ENCODE results near the gene IL10.

IL10 gene

DNA sequence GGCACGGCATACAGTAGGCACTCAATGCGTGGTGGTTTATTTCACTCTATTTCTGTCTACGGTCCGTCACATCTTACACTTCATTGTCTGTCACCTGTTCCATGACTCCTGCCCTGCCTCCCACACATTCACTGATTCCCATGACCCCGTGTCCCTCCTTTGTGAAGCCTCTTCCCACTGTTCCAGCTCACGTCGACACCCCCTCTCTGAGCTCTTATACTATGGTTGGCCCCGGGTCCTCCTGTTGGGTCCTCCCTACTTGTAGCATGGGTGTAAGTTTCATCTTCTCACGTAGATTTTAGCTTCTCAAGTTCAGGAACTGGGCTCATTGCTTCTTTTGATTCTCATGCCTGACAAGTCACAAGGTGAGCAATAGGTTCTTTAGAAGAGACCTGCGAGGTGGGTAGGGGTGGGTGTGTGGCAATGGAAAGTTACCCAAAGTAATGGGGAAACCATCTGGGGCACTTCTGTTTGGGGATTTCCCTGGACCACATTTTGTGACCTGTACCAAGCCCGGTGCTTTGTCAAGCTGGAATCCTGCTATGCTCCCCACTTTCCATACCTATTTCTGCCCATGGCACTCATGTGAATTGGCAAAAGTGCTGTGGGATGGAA is 22.1 kb upstream of the IL10 start:
- no peak overlapping the region for H3K4me3 ChIP-seq (ENCODE audit: low read length)
- no peak for DNase-seq (ENCODE audit: low read depth)
- TF ChIP-seq, protein P1, sequence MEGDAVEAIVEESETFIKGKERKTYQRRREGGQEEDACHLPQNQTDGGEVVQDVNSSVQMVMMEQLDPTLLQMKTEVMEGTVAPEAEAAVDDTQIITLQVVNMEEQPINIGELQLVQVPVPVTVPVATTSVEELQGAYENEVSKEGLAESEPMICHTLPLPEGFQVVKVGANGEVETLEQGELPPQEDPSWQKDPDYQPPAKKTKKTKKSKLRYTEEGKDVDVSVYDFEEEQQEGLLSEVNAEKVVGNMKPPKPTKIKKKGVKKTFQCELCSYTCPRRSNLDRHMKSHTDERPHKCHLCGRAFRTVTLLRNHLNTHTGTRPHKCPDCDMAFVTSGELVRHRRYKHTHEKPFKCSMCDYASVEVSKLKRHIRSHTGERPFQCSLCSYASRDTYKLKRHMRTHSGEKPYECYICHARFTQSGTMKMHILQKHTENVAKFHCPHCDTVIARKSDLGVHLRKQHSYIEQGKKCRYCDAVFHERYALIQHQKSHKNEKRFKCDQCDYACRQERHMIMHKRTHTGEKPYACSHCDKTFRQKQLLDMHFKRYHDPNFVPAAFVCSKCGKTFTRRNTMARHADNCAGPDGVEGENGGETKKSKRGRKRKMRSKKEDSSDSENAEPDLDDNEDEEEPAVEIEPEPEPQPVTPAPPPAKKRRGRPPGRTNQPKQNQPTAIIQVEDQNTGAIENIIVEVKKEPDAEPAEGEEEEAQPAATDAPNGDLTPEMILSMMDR (IDR thresholded peaks at IDR 0.05; ENCODE audit: insufficient read depth, low read depth, low read length, missing control alignments): no peak

DNA sequence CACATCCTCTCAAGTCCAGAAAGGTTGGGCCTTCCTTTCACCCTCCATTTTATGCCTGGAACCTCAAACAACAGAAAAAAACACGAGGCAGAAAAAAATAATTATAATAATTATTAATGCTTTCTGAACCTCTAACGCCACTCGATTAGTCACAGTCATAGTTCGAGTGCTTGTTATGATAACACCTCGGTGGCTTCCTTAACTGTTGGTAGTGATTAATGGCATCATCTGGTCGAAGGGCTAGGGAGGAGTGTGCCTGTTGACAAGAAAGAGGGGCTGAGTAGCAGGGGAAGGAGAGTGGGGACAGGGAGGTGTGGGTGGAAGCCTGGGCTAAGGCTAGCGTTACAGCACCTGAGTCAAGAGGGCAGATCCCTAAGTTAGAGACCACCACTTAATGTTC is 21.3 kb upstream of the IL10 start:
- DNase-seq (ENCODE audit: low read depth): no peak
- no peak overlapping the region for H3K4me3 ChIP-seq (ENCODE audit: low read length)
- TF ChIP-seq, protein P1 (IDR thresholded peaks at IDR 0.05; ENCODE audit: insufficient read depth, low read depth, low read length, missing control alignments): no peak

DNA sequence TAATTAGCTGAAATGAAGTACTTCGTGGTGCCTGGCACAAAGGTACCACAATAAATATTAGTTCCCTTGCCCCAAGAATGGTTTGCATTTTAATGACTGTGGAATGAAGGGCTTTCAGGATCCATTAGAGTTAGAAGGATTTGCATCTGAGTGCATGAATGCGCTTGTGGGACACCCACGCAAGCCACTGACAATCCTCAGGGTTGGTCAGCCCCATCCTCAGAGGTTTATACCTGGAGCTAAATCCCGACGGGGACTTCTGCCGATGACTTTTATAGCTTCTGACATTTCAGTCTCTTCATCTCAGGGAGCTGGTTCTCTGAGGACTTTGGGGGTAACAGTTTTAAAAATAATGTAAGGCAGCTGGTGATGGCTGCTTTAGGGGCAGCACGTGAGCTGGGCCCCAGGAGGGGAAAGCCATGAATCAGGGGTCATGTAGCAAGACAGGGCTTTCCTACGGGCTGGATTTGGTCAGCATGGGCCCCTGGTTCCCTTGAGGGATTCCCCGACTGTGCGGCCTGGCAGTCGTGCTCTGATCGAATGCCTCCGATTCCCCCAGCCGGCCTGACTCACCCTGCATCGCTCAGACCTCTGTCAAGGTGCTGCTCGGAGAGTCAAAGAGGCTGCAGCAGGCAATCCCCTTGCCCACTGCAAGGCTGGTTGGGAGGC is 20.8 kb upstream of the IL10 start:
- TF ChIP-seq, protein P1 (IDR thresholded peaks at IDR 0.05; ENCODE audit: insufficient read depth, low read depth, low read length, missing control alignments): no peak
- no peak overlapping the region for H3K4me3 ChIP-seq (ENCODE audit: low read length)
- no peak for DNase-seq (ENCODE audit: low read depth)

DNA sequence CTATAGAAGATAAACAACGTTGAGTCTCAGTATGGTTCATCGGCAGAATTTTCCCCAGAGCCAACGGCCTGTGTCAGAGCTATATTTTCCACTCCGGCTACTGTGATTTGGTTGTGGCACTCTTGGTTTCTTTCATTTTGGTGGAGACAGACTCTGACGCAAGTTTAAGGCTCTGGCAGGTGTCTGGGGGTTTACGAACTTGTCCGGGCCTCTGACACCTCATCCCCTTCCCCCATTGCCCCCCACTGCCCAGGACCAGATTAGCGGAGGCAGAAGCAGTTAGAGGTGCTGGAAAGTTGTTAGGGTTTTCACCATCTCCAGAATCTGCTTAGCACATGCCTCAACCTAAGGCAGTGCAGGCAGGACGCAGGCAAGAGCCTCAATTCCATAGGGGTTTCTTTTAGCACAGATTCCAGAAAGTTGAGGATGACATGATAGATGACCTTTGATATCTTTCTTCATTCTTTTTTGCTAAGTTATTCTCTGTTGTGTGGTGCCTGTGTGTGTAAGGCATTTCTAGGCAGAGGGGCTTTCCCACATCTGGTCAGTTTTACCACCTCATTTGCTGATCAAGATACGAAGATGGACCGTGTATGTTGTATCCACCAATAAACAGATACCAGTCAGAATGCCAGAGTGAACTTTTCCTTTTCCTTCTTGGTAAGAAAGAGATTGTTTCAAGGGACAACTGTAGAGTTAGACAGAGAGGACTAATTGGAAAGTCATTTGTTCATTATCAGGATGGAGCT is 18.4 kb upstream of the IL10 start:
- TF ChIP-seq, protein P1 (IDR thresholded peaks at IDR 0.05; ENCODE audit: insufficient read depth, low read depth, low read length, missing control alignments): no peak
- no peak for DNase-seq (ENCODE audit: low read depth)
- H3K4me3 ChIP-seq (ENCODE audit: low read length): no peak overlapping the region

DNA sequence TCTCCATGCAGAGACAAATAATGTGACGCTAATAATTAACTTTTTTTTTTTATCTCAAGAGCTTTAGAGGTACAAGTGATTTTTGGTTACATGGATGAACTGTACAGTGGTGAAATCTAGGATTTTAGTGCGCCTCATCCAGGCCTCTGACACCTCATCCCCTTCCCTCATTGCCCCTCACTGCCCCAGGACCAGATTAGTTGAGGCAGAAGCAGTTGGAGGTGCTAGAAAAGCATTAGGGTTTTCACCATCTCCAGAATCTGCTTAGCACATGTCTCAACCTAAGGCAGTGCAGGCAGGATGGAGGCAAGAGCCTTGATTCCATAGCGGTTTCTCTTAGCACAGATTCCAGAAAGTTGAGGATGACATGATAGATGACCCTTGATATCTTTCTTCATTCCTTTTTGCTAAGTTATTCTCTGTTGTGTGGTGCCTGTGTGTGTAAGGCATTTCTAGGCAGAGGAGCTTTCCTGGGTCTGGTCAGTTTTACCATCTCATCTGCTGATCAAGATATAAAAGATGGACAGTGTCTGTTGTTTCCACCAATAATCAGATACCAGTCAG is 16.3 kb upstream of the IL10 start:
- H3K4me3 ChIP-seq (ENCODE audit: low read length): no peak overlapping the region
- TF ChIP-seq, protein P1 (IDR thresholded peaks at IDR 0.05; ENCODE audit: insufficient read depth, low read depth, low read length, missing control alignments): no peak
- no peak for DNase-seq (ENCODE audit: low read depth)

DNA sequence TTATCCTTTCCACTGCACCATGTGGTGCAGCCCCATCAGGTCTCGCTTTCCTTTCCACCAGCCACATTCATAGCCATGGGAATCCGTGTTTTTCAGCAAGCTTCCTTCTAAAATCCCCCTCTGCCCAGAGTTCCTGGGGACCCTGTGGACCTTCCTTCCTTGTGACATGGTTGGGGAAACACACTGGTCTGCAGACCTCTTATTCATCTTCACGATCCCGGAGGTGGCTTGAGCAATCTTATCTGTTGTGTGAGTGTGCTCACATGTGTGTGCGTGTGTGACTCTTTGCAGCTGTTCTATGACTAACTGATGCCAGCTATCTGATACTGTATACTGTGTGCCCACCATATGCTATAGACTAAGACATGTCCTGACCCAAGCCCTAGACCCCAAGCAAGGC is 15.6 kb upstream of the IL10 start:
- DNase-seq (ENCODE audit: low read depth): peak; percentile 17
- H3K4me3 ChIP-seq (ENCODE audit: low read length): no peak overlapping the region
- TF ChIP-seq, protein P1 (IDR thresholded peaks at IDR 0.05; ENCODE audit: insufficient read depth, low read depth, low read length, missing control alignments): no peak

Data from epithelial cell of esophagus (primary cell).